Stimulated activated CD8-positive, alpha-beta memory T cell treated with anti-CD3 and anti-CD28 coated beads, Interleukin-7, amount 100 ng/mL, for 24 hours (primary cell): ENCODE results near the gene FBLN2.
"Not testable (repeated sequence)": the region's sequence is repeated elsewhere in the genome, so short reads cannot be mapped to it uniquely, and the experiment has no call there.

Experiments
- DNase-seq: peaks from one replicate; pipeline ENCODE4 v3.0.0-alpha.2; 2020; ENCODE audit warnings: low read depth

Gene FBLN2

GRCh38 chr3:13548696-13549622, at the start of gene FBLN2:
TSS of gene FBLN2 (plus strand) at chr3:13549125. CDS start at chr3:13570356, 21,231 bp downstream.
- no peak for DNase-seq

GRCh38 chr3:13499246-13499645, 49.7 kb upstream of the FBLN2 start:
- not testable (repeated sequence) for DNase-seq

- DNase-seq: no peak
These were observed 48.6 kb upstream of the FBLN2 start for GRCh38 chr3:13500133-13500885.

DNA sequence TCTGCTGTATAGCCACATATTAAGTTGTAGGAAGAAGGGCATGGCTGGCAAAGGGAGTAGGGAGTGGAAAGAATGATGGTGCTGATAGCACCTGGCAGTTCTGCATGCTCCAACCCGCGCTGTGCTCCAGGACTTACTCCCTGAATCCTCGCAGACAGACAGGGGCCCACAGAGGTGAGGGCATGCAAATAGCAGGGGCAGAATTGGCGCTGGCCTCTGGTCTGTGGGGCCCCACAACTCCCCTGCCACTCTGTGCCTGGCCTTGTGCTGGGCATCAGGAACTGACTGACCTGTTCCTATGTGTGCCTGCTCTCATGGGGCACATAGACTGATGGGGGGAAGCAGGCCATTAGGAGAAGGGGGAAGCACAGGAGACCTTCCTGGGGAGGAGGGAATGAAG, 47.9 kb upstream of the FBLN2 start:
- no peak for DNase-seq

- no peak for DNase-seq
These were observed 47.4 kb upstream of the FBLN2 start for GRCh38 chr3:13501521-13501920.

GRCh38 chr3:13501958-13502790, 46.8 kb upstream of the FBLN2 start:
- no peak for DNase-seq

DNA sequence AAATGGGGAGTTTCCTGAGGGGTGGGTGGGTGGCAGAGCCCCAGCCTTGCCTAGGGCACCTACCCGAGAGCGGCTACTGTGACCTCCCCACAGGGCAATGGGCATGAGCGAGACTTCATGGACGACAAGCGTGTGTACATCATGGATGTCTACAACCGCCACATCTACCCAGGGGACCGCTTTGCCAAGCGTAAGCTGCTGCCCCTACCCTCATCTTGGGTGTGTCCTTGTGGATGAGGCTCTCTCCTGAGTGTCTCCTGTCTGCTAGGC, 46.2 kb upstream of the FBLN2 start:
- DNase-seq: no peak

- DNase-seq: no peak
These were observed 44.6 kb upstream of the FBLN2 start for GRCh38 chr3:13504161-13504831.

GRCh38 chr3:13505147-13506130, 43.5 kb upstream of the FBLN2 start:
- no peak for DNase-seq

DNA sequence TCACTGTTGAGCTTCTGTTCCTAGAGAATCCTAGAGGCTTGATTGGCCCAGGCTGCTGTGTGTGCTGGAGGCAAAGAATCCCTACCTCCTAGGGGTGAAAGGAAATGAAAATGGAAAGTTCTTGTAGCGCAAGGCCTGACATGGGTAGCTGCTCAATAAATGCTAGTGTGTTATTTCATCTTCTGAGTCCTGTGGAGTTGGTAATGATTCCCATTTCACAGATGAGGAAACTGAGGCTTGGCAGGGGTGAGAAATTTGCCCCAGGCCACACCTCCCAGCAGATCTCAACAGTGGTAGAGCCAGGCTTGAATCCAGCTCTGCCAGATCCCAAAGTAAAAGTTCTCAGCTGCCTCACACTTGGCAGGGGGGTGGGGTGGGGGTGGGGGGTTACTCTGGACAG, 42.7 kb upstream of the FBLN2 start:
- DNase-seq: no peak

GRCh38 chr3:13506680-13507079, 42.2 kb upstream of the FBLN2 start:
- DNase-seq: no peak

DNA sequence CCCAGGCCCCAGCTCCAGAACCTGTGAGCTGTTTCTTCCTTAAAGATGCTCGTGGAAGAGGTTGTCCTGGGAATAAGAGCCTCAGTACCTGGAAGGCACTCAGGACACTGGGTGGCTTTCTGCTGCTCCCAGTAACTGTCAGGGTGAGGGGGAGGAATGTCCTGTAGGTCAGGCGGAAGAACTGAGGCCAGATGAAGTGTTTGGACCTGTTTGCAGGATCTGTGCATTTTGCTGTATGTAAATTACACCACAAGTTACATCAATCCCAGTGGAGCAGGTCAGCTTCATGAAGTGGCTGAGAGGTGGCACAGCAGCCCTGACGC, 41.7 kb upstream of the FBLN2 start:
- no peak for DNase-seq

DNA sequence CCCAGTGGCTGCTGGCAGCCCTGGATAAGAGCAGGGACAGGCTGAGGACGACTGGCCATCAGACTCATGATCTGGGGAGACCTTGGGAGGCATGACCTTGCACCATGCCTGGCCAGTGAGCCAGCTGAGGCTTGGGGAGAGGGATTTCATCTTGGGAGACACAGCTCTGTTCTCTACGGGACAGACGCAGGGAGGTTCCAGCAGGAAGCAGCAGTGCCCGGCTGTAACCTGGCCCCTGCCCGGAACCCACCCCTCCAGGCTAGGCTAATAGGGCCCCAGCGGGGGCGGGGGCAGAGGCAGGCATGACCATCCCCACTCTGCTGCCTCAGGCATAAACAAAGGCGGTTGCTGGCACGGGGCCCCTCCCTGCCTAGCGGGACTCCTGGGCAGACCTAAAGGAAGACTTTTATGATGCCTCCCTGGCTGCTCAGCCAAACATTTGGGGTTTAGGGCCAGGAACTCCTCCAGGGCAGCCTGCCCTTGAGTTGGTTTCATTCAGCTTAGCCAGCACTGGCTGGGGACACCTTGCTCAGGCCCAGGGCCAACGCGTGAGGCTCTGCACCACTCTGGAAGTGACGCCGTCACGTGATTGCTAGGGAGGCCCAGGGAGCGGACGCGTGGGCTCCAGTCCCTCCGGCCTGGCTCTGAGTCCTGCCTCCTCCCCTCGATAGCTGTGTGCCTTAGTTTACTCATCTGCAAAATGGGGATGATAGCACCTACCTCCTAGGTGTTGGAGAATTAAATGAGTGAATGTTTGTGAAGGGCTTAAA, 41.2 kb upstream of the FBLN2 start:
- DNase-seq: no peak

- DNase-seq: no peak
These were observed 40.4 kb upstream of the FBLN2 start for GRCh38 chr3:13508496-13508895.

GRCh38 chr3:13509059-13509815, 39.7 kb upstream of the FBLN2 start:
- DNase-seq: no peak

GRCh38 chr3:13509816-13510192, 39.1 kb upstream of the FBLN2 start:
- no peak for DNase-seq

GRCh38 chr3:13512451-13512850, 36.5 kb upstream of the FBLN2 start:
- DNase-seq: no peak

- no peak for DNase-seq
These were observed 35.6 kb upstream of the FBLN2 start for GRCh38 chr3:13513051-13513912.
